Central memory CD8-positive, alpha-beta T cell (primary cell): Measurements from ENCODE around the gene ST8SIA5.
A peak's percentile ranks its signal among the peaks of the same experiment; 100 is the strongest.
"Not testable (repeated sequence)": the region's sequence is repeated elsewhere in the genome, so short reads cannot be mapped to it uniquely, and the experiment has no call there.

Source experiments
- ATAC-seq: fragments of 150-1000 bp; cut with Tn5 transposase; replicated peaks from 2 replicates; pipeline ENCODE4 v1.10.0; 2022; ENCODE audit warnings: mild to moderate bottlenecking, moderate FRiP score, moderate number of reproducible peaks; ENCODE audit not compliant: poor library complexity, severe bottlenecking; ENCODE audit errors: extremely low read depth
- DNase-seq, 2 donors: peaks; one replicate each; pipeline ENCODE4 v3.0.0; 2021; ENCODE audit warnings: low spot score in 2 of 2
- H3K27ac Mint-ChIP-seq: one replicate; pipeline ENCODE4 v1.8.0; 2022; ENCODE audit warnings: low read depth, mild to moderate bottlenecking, moderate library complexity, mixed read lengths
- H3K27me3 Mint-ChIP-seq: one replicate; pipeline ENCODE4 v1.8.0; 2022; ENCODE audit warnings: mixed read lengths
- H3K36me3 Mint-ChIP-seq: one replicate; pipeline ENCODE4 v1.8.0; 2022; ENCODE audit warnings: mild to moderate bottlenecking, moderate library complexity, mixed read lengths; ENCODE audit not compliant: insufficient read depth
- H3K4me1 Mint-ChIP-seq: one replicate; pipeline ENCODE4 v1.8.0; 2022; ENCODE audit warnings: mixed read lengths
- H3K4me3 Mint-ChIP-seq: one replicate; pipeline ENCODE4 v1.8.0; 2022; ENCODE audit warnings: mild to moderate bottlenecking, moderate library complexity, mixed read lengths
- H3K9me3 Mint-ChIP-seq: one replicate; pipeline ENCODE4 v1.8.0; 2022; ENCODE audit warnings: mixed read lengths

Gene ST8SIA5, protein sequence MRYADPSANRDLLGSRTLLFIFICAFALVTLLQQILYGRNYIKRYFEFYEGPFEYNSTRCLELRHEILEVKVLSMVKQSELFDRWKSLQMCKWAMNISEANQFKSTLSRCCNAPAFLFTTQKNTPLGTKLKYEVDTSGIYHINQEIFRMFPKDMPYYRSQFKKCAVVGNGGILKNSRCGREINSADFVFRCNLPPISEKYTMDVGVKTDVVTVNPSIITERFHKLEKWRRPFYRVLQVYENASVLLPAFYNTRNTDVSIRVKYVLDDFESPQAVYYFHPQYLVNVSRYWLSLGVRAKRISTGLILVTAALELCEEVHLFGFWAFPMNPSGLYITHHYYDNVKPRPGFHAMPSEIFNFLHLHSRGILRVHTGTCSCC

DNA sequence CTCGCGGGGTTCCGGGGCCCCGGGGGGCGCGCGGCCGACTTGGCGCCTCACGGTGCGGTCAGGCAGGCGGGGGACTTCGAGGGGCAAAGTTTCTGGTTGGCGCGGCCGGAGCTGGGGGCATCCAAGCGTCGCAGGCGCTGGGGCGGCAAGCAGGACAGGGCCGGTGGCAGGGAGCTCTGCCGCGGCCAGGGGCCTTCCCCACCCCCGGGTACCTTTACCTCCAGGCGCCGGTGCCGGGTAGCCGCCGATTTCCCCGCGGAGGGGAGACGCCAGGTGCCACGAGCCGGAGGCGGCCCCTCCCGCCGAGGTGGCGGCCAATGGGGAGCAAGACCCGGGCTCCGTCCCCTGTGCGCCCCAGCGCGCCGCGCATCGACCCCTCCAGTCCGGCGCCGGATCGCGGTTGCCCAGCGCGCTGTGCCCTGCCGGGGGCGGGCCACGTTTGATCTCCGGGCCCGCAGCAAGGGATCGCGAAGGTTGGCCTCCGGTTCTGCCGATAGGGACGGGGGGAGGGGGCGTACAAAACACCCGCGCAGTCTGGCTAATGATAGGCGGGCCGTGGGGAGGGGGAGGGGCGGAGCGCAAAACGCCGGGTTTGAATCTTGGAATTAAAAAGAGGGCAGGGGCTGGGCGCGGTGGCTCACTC, at the start of gene ST8SIA5:
Gene ST8SIA5, minus strand, starts transcription at position 495 of the 643 bp plus-strand sequence. CDS start 545 bp downstream, outside the sequence.
- ATAC-seq (no peak), DNase-seq (no peak)
- Mint-ChIP-seq H3K36me3 (no peaks in the 10 kb centered on the region), H3K4me3 (peak within 1 kb of the TSS; percentile 43), H3K27me3 (peaks cover 87% of the 10 kb centered on the region), H3K9me3 (no peaks in the 10 kb centered on the region), H3K27ac (no peak within 1 kb of the TSS), H3K4me1 (peaks cover 11% of the 10 kb centered on the region)

GRCh38 chr18:46795945-46796344, 39.1 kb upstream of the ST8SIA5 start:
- not testable (repeated sequence) for H3K4me3 Mint-ChIP-seq, DNase-seq, H3K9me3 Mint-ChIP-seq, ATAC-seq, H3K27me3 Mint-ChIP-seq, H3K27ac Mint-ChIP-seq, H3K36me3 Mint-ChIP-seq, H3K4me1 Mint-ChIP-seq

DNA sequence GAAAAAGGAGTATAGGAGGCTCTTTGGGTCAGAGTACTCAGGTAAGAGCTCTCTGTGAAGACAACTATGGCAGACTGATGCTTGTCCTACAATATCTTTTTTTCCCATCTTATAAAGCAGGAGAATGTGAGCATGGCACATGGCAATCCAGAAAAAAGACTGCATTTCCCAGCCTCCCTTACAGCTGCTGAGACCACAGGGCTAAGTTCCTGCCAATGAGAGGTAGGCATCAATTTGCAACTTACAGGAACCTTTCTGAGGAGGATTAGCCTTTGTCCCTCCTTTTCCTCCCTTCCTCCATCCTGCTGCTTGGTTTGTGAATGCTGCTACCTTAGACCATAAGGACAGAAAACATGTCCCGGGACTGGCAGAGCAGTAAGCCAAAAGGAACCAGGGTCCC, 37.8 kb upstream of the ST8SIA5 start:
- DNase-seq (no peak), ATAC-seq (no peak)
- Mint-ChIP-seq H3K27me3 (no peaks in the 10 kb centered on the region), H3K27ac (no peak overlapping the region), H3K4me1 (no peaks in the 10 kb centered on the region), H3K4me3 (no peak overlapping the region), H3K36me3 (no peaks in the 10 kb centered on the region), H3K9me3 (no peaks in the 10 kb centered on the region)

GRCh38 chr18:46793565-46793964, 36.7 kb upstream of the ST8SIA5 start:
- no peak overlapping the region for H3K27ac Mint-ChIP-seq
- no peaks in the 10 kb centered on the region for H3K36me3 Mint-ChIP-seq
- ATAC-seq (no peak), DNase-seq (no peak)
- H3K4me3 Mint-ChIP-seq: no peak overlapping the region
- no peaks in the 10 kb centered on the region for H3K27me3 Mint-ChIP-seq
- no peaks in the 10 kb centered on the region for H3K9me3 Mint-ChIP-seq
- no peaks in the 10 kb centered on the region for H3K4me1 Mint-ChIP-seq

GRCh38 chr18:46789088-46789487, 32.2 kb upstream of the ST8SIA5 start:
- H3K27ac Mint-ChIP-seq: no peak overlapping the region
- no peaks in the 10 kb centered on the region for H3K36me3 Mint-ChIP-seq
- peaks cover 23% of the 10 kb centered on the region for H3K27me3 Mint-ChIP-seq
- H3K9me3 Mint-ChIP-seq: no peaks in the 10 kb centered on the region
- no peak overlapping the region for H3K4me3 Mint-ChIP-seq
- H3K4me1 Mint-ChIP-seq: no peaks in the 10 kb centered on the region
- ATAC-seq (no peak), DNase-seq (no peak)

GRCh38 chr18:46787674-46788073, 30.8 kb upstream of the ST8SIA5 start:
- H3K27me3 Mint-ChIP-seq: peaks cover 23% of the 10 kb centered on the region
- H3K4me1 Mint-ChIP-seq: no peaks in the 10 kb centered on the region
- ATAC-seq (no peak), DNase-seq (no peak)
- no peaks in the 10 kb centered on the region for H3K9me3 Mint-ChIP-seq
- H3K36me3 Mint-ChIP-seq: no peaks in the 10 kb centered on the region
- H3K27ac Mint-ChIP-seq: no peak overlapping the region
- H3K4me3 Mint-ChIP-seq: no peak overlapping the region

DNA sequence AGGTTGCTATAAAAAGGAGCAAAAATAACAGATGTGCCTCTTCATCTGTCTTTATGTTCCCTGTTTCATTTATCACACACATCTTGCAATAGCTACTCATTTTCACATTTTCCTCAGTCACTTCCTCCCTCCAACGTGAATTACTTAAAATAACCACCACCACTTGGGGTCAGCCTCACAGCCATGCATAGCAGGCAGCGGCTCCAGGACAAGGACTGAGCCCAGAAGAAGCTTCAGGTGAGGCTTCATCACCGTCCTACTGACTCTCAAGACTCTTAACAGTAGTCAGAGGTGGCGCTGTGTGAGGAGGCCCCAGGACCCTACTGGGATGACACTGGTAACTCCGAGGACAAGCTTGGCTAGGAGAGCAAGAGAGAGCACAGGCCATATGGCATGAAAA, 15.5 kb upstream of the ST8SIA5 start:
- Mint-ChIP-seq H3K4me3 (no peak overlapping the region), H3K36me3 (no peaks in the 10 kb centered on the region), H3K27me3 (peaks cover 23% of the 10 kb centered on the region), H3K9me3 (no peaks in the 10 kb centered on the region), H3K27ac (no peak overlapping the region), H3K4me1 (no peaks in the 10 kb centered on the region)
- DNase-seq: no peak
- ATAC-seq: no peak

DNA sequence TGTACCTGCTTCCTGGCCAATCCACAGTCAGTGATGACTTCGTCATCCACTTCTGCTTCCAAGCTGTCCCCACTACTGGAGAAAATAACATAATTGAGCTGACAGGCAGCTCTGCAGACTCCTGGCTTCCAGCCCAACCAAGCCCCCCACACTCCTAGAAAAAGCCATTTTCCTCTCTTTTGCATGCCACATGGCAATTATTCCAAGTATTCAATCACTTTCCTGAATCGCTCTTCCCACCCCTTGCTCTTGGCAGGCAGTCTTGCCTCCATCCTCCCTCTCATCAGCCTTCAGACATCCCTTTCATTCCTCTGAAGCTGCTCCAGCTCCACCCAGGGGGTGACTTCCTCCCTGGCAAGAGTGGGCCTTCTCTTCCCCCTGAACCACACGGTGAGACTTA, 14.3 kb upstream of the ST8SIA5 start:
- peaks cover 33% of the 10 kb centered on the region for H3K27me3 Mint-ChIP-seq
- no peaks in the 10 kb centered on the region for H3K4me1 Mint-ChIP-seq
- DNase-seq: no peak
- no peak overlapping the region for H3K4me3 Mint-ChIP-seq
- no peaks in the 10 kb centered on the region for H3K9me3 Mint-ChIP-seq
- H3K27ac Mint-ChIP-seq: no peak overlapping the region
- no peak for ATAC-seq
- H3K36me3 Mint-ChIP-seq: no peaks in the 10 kb centered on the region

DNA sequence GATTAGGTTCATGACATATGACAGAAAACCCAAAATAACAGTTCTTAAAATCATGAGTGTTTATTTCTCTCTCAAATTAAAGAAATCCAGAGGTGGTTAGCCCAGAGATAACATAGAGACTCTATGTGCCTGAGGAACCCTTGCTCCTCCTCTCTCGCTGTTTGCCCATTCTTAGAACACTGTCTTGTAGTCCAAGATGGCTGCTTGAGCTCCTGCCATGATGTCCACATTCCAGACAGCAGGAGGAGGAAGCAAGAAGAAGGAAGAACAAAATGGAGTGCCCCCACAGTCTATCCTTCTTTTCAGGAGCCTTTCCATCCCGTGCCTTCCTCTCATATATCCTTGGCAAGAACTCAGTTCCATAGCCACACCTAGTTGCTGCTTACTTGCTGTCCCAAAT, 13.9 kb upstream of the ST8SIA5 start:
- no peak for ATAC-seq
- Mint-ChIP-seq H3K4me1 (no peaks in the 10 kb centered on the region), H3K27ac (no peak overlapping the region), H3K36me3 (no peaks in the 10 kb centered on the region), H3K4me3 (no peak overlapping the region), H3K27me3 (peaks cover 33% of the 10 kb centered on the region), H3K9me3 (no peaks in the 10 kb centered on the region)
- DNase-seq: no peak

GRCh38 chr18:46768166-46768921, 11.5 kb upstream of the ST8SIA5 start:
- no peaks in the 10 kb centered on the region for H3K4me1 Mint-ChIP-seq
- no peaks in the 10 kb centered on the region for H3K36me3 Mint-ChIP-seq
- DNase-seq (no peak), ATAC-seq (no peak)
- no peaks in the 10 kb centered on the region for H3K9me3 Mint-ChIP-seq
- H3K4me3 Mint-ChIP-seq: no peak overlapping the region
- no peak overlapping the region for H3K27ac Mint-ChIP-seq
- peaks cover 50% of the 10 kb centered on the region for H3K27me3 Mint-ChIP-seq

DNA sequence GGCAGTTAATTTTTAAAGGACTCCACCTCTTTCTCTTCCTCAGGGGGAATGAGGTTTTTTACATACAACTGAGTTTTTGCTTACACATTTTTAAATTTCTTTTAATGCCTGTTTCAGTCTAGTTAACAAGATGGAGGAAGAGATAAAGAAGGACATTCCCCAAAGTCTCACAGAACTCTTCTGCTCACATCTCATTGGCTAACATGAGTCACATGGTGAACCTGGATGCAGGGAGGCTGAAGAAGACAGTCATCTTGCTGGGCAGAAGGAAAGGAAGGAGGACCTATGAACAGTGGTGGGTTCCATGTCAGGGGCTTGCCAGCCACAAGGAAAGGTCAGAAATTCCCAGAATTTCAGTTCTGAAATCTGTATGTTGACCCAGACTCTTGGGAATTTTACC, 10.4 kb upstream of the ST8SIA5 start:
- no peaks in the 10 kb centered on the region for H3K36me3 Mint-ChIP-seq
- no peak for ATAC-seq
- no peak for DNase-seq
- no peaks in the 10 kb centered on the region for H3K4me1 Mint-ChIP-seq
- no peaks in the 10 kb centered on the region for H3K9me3 Mint-ChIP-seq
- H3K27me3 Mint-ChIP-seq: peaks cover 61% of the 10 kb centered on the region
- H3K4me3 Mint-ChIP-seq: no peak overlapping the region
- no peak overlapping the region for H3K27ac Mint-ChIP-seq

GRCh38 chr18:46764586-46764985, 7.7 kb upstream of the ST8SIA5 start:
- peaks cover 64% of the 10 kb centered on the region for H3K27me3 Mint-ChIP-seq
- H3K9me3 Mint-ChIP-seq: no peaks in the 10 kb centered on the region
- DNase-seq (no peak), ATAC-seq (no peak)
- no peak overlapping the region for H3K27ac Mint-ChIP-seq
- no peaks in the 10 kb centered on the region for H3K4me1 Mint-ChIP-seq
- no peaks in the 10 kb centered on the region for H3K36me3 Mint-ChIP-seq
- no peak overlapping the region for H3K4me3 Mint-ChIP-seq
